ENCODE data around the gene RAB15. TPM values are rescaled to one million over a fixed set of nuclear protein-coding genes. Genes with fewer than 3 reads are reported as not detected.
"Not testable (repeated sequence)": the region's sequence is repeated elsewhere in the genome, so short reads cannot be mapped to it uniquely, and the experiment has no call there.

Gene RAB15
- polyA plus RNA-seq, 4 donors: 12.2 to 47.9 (median 16.8) TPM

DNA sequence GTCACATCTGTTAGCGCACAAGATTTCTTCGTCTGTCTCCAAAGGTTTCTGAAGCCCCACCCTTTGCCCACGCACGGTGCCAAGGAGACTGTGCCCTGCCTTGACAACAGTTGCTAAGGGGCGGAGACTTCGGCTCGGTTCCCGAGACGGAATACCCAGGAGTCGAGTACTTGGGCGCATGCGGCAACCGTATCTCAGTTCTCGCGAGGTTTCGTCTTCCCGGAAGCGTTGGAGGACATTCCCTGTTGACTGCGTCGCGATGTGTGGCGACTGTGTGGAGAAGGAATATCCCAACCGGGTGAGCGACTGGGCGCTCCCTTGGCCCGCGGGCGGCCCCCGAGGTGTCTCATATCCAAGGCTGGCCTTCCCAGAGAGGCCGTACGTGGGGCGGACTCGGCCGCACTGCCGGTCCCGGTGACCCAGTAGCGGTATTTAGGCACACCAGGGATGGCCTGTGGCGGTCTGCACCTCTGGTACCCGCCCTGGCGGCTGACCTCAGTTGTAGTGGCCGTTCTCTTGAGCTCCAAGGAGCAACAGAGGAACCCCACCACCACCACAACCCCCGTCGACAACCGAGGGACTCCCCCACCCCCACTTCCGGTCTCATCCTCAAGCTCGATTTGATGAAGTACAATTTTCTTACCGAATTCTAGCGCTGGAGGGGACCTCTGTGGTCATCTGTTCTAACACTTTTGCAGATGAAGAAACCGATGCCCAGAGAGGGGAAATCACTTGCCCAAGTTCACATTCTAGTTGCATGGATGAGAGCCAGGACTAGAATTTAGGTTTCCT, 57.7 kb downstream of the RAB15 start, which contains the start of gene CHURC1:
CHURC1 (plus strand) TSS at position 219 of the 792 bp plus-strand sequence; CDS start at position 260, 41 bp downstream.
- FAIRE-seq (no peak), DNase-seq (peak; percentile 99 to 100)
- H3K36me3 ChIP-seq (ENCODE audit: control insufficient read depth in 3 of 3, insufficient read depth in 2 of 3, low read depth in 1 of 3, low read length in 3 of 3): no peaks in the 10 kb centered on the region
- H3K27me3 ChIP-seq (ENCODE audit: control insufficient read depth in 3 of 3, insufficient read depth in 3 of 3, low read length in 3 of 3): no peaks in the 10 kb centered on the region
- H3K27ac ChIP-seq (ENCODE audit: low read depth in 1 of 3, low read length in 2 of 3): peak within 1 kb of the TSS; percentile 79 to 96 (median 86)
- peak within 1 kb of the TSS; percentile 72 to 97 (median 88) for H3K4me3 ChIP-seq (ENCODE audit: low read depth in 1 of 3, low read length in 3 of 3)
- no peaks in the 10 kb centered on the region for H3K9me3 ChIP-seq (ENCODE audit: control insufficient read depth in 2 of 2, insufficient read depth in 1 of 2, low read depth in 1 of 2, low read length in 1 of 2)
- H3K4me1 ChIP-seq (ENCODE audit: control insufficient read depth in 3 of 3, insufficient read depth in 2 of 3, low read depth in 1 of 3, low read length in 2 of 3): peaks cover 4 to 10% (median 8%) of the 10 kb centered on the region in 3 donors
- WGBS, 3 donors: 0% methylated on average over 47 to 49 of the region's 49 CpGs

DNA sequence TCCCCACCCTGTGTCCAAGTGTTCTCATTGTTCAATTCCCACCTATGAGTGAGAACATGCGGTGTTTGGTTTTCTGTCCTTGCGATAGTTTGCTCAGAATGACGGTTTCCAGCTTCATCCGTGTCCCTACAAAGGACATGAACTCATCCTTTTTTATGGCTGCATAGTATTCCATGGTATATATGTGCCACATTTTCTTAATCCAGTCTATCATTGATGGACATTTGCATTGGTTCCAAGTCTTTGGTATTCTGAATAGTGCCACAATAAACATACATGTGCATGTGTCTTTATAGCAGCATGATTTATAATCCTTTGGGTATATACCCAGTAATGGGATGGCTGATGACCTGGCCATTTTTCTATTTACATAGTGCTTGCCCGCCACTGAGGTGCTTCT, 58.7 kb downstream of the RAB15 start:
- H3K27ac ChIP-seq (ENCODE audit: low read depth in 1 of 3, low read length in 2 of 3): peak overlapping the region in 1 of 3 donors; percentile 86

DNA sequence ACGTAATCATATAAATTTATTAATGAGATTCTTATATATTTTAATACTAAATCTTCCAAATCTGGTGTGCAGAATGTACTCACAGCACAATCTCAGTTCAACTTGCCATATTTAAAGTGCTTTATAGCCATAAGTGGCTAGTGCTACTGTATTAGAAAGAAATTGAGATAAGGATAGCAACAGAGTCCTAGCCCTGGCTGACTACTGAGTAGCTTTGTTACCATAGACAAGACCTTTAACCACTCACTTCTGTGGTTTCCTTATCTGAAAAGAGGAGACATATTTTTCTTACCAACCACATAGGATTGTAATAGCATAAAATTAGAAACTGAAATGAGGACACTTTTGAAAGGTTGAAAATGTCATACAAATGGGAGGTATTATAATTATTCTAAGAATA, 59.9 kb downstream of the RAB15 start:
- Histone ChIP-seq H3K4me3 (ENCODE audit: low read depth in 1 of 3, low read length in 3 of 3) (no peak overlapping the region), H3K36me3 (ENCODE audit: control insufficient read depth in 3 of 3, insufficient read depth in 2 of 3, low read depth in 1 of 3, low read length in 3 of 3) (no peaks in the 10 kb centered on the region), H3K9me3 (ENCODE audit: control insufficient read depth in 2 of 2, insufficient read depth in 1 of 2, low read depth in 1 of 2, low read length in 1 of 2) (no peaks in the 10 kb centered on the region), H3K4me1 (ENCODE audit: control insufficient read depth in 3 of 3, insufficient read depth in 2 of 3, low read depth in 1 of 3, low read length in 2 of 3) (peaks cover 4 to 10% (median 8%) of the 10 kb centered on the region in 3 donors), H3K27me3 (ENCODE audit: control insufficient read depth in 3 of 3, insufficient read depth in 3 of 3, low read length in 3 of 3) (no peaks in the 10 kb centered on the region), H3K27ac (ENCODE audit: low read depth in 1 of 3, low read length in 2 of 3) (no peak overlapping the region)
- DNase-seq (peak in 1 of 2 donors; percentile 49), FAIRE-seq (no peak)
- 0 to 43% (median 6%) methylated on average over 1 of the region's 1 CpG for WGBS, 3 donors

More for the DNA sequence above, 58.7 kb downstream of the RAB15 start:
- Histone ChIP-seq H3K4me1 (ENCODE audit: control insufficient read depth in 3 of 3, insufficient read depth in 2 of 3, low read depth in 1 of 3, low read length in 2 of 3) (peaks cover 4 to 10% (median 8%) of the 10 kb centered on the region in 3 donors), H3K4me3 (ENCODE audit: low read depth in 1 of 3, low read length in 3 of 3) (peak overlapping the region in 1 of 3 donors; percentile 97)
- H3K36me3 ChIP-seq (ENCODE audit: control insufficient read depth in 3 of 3, insufficient read depth in 2 of 3, low read depth in 1 of 3, low read length in 3 of 3); FAIRE-seq; DNase-seq; H3K27me3 ChIP-seq (ENCODE audit: control insufficient read depth in 3 of 3, insufficient read depth in 3 of 3, low read length in 3 of 3); H3K9me3 ChIP-seq (ENCODE audit: control insufficient read depth in 2 of 2, insufficient read depth in 1 of 2, low read depth in 1 of 2, low read length in 1 of 2): not testable (repeated sequence)
- WGBS, 3 donors: 8 to 60% (median 44%) methylated on average over 1 to 5 of the region's 5 CpGs

DNA sequence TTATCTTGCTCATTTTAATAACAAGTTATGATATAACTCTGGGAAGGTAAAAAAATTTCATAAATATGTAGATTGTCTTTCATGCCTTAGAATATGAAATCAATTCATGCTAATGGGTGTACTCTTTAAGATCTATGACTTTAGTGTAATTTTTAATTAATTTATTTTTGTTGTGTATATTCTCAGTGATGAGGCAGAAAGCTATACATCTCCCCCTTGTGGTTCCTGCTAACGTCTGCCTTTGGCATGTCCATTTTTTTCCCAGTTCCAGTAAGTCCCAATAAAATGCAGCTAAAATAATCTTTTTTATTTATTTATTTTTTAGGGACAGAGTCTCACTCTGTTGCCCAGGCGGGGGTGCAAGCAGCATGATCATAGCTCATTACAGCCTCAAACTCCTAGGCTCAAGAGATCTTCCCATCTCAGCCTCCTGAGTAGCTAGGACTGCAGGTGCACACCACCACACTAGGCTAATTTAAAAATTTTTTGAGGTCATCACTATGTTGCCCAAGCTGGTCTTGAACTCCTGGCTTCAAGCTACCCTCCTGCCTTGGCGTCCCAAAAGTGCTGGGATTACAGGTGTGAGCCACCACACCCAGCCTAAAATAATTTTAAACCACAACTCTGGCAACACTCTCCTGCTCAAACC, 61.2 kb downstream of the RAB15 start:
- H3K4me1 ChIP-seq (ENCODE audit: control insufficient read depth in 3 of 3, insufficient read depth in 2 of 3, low read depth in 1 of 3, low read length in 2 of 3): peaks cover 4 to 10% (median 8%) of the 10 kb centered on the region in 3 donors
- no peak for FAIRE-seq
- H3K9me3 ChIP-seq (ENCODE audit: control insufficient read depth in 2 of 2, insufficient read depth in 1 of 2, low read depth in 1 of 2, low read length in 1 of 2): no peaks in the 10 kb centered on the region
- no peak overlapping the region for H3K4me3 ChIP-seq (ENCODE audit: low read depth in 1 of 3, low read length in 3 of 3)
- H3K27ac ChIP-seq (ENCODE audit: low read depth in 1 of 3, low read length in 2 of 3): no peak overlapping the region
- peak in 1 of 2 donors; percentile 26 for DNase-seq
- H3K36me3 ChIP-seq (ENCODE audit: control insufficient read depth in 3 of 3, insufficient read depth in 2 of 3, low read depth in 1 of 3, low read length in 3 of 3): no peaks in the 10 kb centered on the region
- no peaks in the 10 kb centered on the region for H3K27me3 ChIP-seq (ENCODE audit: control insufficient read depth in 3 of 3, insufficient read depth in 3 of 3, low read length in 3 of 3)
- WGBS, 3 donors: 26 to 37% (median 32%) methylated on average over 3 of the region's 3 CpGs

DNA sequence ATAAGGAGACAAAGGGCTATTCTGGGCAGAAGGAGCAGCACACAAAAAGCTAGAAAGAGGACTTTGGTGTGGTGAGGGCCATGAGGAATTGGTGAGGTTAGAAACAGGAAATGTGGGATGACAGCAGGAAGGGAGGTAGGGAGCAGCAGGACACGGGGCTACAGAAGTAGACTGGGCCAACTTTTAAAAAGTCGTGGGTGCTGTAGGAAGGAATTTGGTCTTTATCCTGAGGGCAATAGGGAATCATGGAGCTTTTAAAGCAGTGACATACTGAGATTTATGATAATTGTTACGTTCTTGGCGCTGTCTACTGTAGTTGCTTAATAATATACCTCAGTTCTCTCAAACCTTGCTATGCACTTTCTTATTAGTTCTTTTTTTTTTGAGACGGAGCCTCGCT, 66.1 kb downstream of the RAB15 start:
- Histone ChIP-seq H3K36me3 (ENCODE audit: control insufficient read depth in 3 of 3, insufficient read depth in 2 of 3, low read depth in 1 of 3, low read length in 3 of 3) (no peaks in the 10 kb centered on the region), H3K4me3 (ENCODE audit: low read depth in 1 of 3, low read length in 3 of 3) (no peak overlapping the region), H3K4me1 (ENCODE audit: control insufficient read depth in 3 of 3, insufficient read depth in 2 of 3, low read depth in 1 of 3, low read length in 2 of 3) (no peaks in the 10 kb centered on the region), H3K9me3 (ENCODE audit: control insufficient read depth in 2 of 2, insufficient read depth in 1 of 2, low read depth in 1 of 2, low read length in 1 of 2) (no peaks in the 10 kb centered on the region), H3K27me3 (ENCODE audit: control insufficient read depth in 3 of 3, insufficient read depth in 3 of 3, low read length in 3 of 3) (peaks cover 0 to 1% (median 0%) of the 10 kb centered on the region in 3 donors), H3K27ac (ENCODE audit: low read depth in 1 of 3, low read length in 2 of 3) (no peak overlapping the region)
- DNase-seq (no peak), FAIRE-seq (no peak)
- 69 to 75% (median 71%) methylated on average over 6 of the region's 6 CpGs for WGBS, 3 donors

DNA sequence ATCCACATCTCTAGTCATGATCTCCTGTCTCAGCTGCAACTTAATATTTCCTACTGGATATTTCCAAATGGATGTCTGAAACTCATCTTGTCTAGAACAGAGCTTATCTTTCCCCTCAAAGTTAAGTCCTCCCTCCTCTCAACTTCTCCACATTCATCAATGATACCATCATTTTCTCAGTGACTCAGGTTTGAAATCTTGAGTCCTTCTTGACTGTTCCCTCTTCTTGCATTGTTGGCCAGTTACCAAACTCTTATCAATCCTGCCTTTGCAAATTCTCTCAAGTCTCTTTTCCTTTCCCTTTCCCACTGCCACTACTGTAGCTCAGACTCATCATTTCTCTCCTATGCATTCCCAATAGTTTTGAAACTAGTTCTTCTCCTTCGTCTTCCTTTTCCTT, 72.2 kb downstream of the RAB15 start:
- H3K4me3 ChIP-seq (ENCODE audit: low read depth in 1 of 3, low read length in 3 of 3): no peak overlapping the region

More for the DNA sequence above, 72.2 kb downstream of the RAB15 start:
- no peak overlapping the region for H3K27ac ChIP-seq (ENCODE audit: low read depth in 1 of 3, low read length in 2 of 3)
- WGBS, 3 donors: 28 to 56% (median 43%) methylated on average over 1 of the region's 1 CpG
- no peak for FAIRE-seq
- H3K27me3 ChIP-seq (ENCODE audit: control insufficient read depth in 3 of 3, insufficient read depth in 3 of 3, low read length in 3 of 3): peaks cover 0 to 4% (median 3%) of the 10 kb centered on the region in 3 donors
- H3K9me3 ChIP-seq (ENCODE audit: control insufficient read depth in 2 of 2, insufficient read depth in 1 of 2, low read depth in 1 of 2, low read length in 1 of 2): no peaks in the 10 kb centered on the region
- no peaks in the 10 kb centered on the region for H3K4me1 ChIP-seq (ENCODE audit: control insufficient read depth in 3 of 3, insufficient read depth in 2 of 3, low read depth in 1 of 3, low read length in 2 of 3)
- DNase-seq: no peak
- H3K36me3 ChIP-seq (ENCODE audit: control insufficient read depth in 3 of 3, insufficient read depth in 2 of 3, low read depth in 1 of 3, low read length in 3 of 3): no peaks in the 10 kb centered on the region

Other genes starting within 250 kb of the RAB15 start
- gene SPTB, start 92.4 kb downstream of the RAB15 start, polyA plus RNA-seq: 1 to 10 TPM in 2 of 4 donors, under 1 TPM in 2; under 0.01 to 1.2 (median 0.66) TPM
- gene CHURC1, start 57.9 kb downstream of the RAB15 start, polyA plus RNA-seq: 10 to 100 TPM; 25.9 to 40.3 (median 33.9) TPM
- gene GPX2, start 29.6 kb downstream of the RAB15 start, polyA plus RNA-seq: 1,000 to 10,000 TPM in 1 of 4 donors, 10 to 100 TPM in 3; 49.2 to 1,000 (median 61.2) TPM
- 10 to 100 TPM in 2 of 4 donors, 1 to 10 TPM in 2; 6.7 to 25.3 (median 8.7) TPM for gene FNTB, start 14.6 kb upstream of the RAB15 start, polyA plus RNA-seq
- 100 to 1,000 TPM in 1 of 4 donors, 10 to 100 TPM in 3; 42.9 to 127 (median 71.0) TPM for gene MAX, start 130.2 kb upstream of the RAB15 start, polyA plus RNA-seq